AG04450 (cell line): ENCODE results near the gene SLC6A6. TPM values are rescaled to one million over a fixed set of nuclear protein-coding genes. Genes with fewer than 3 reads are reported as not detected.
A peak's percentile ranks its signal among the peaks of the same experiment; 100 is the strongest.

Experiments used
- CTCF ChIA-PET: fragments of 300-600, 350-600 bp; formaldehyde crosslinking; extraction: SDS; loops from one replicate; lab custom pipeline; 2022; ENCODE audit warnings: antibody characterized with exemption, inconsistent platforms; lab: Charles Lee
- POLR2A ChIA-PET: fragments of 350-600 bp; formaldehyde crosslinking; extraction: SDS; loops from one replicate; lab custom pipeline; 2021; ENCODE audit warnings: antibody characterized with exemption, inconsistent platforms; lab: Yijun Ruan, JAX
- DNase-seq: peaks from one replicate; pipeline ENCODE4 v3.0.0-alpha.2; 2011; ENCODE audit warnings: low read depth, low spot score
- H3K27ac ChIP-seq: one replicate; pipeline ENCODE4 v1.5.1; 2012; ENCODE audit warnings: low read depth, low read length, control low read depth
- H3K27me3 ChIP-seq: one replicate; pipeline ENCODE4 v1.6.0; 2012; ENCODE audit warnings: low read length; ENCODE audit not compliant: control insufficient read depth, insufficient read depth
- H3K4me3 ChIP-seq: 2 replicates; pipeline ENCODE4 v1.5.1; 2011; ENCODE audit warnings: mild to moderate bottlenecking, low read depth, low read length, control low read depth
- H3K9me3 ChIP-seq: 2 replicates; pipeline ENCODE4 v1.5.1; 2012; ENCODE audit warnings: low read length; ENCODE audit not compliant: control insufficient read depth, insufficient read depth
- polyA plus RNA-seq: library from polyadenylated mRNA; depleted of rRNA; stranded (reverse); fragments of >200 nt; gene quantifications from 2 replicates; pipeline ENCODE4 v1.2.3, GENCODE V29; 2011
- TF ChIP-seq, protein P1 (sequence below): IDR thresholded peaks from 2 replicates; pipeline ENCODE4 v1.5.1; 2011; ENCODE audit warnings: low read depth, low read length, control low read depth, inconsistent platforms

SLC6A6 gene
- polyA plus RNA-seq, 1 experiment: 30.8 TPM

- H3K27me3 ChIP-seq: peaks cover 8% of the 10 kb centered on the region
- CTCF ChIA-PET: no interaction called here
These were observed 27.2 kb upstream of the SLC6A6 start for GRCh38 chr3:14375192-14375591.

GRCh38 chr3:14376348-14377043, 25.9 kb upstream of the SLC6A6 start:
- no peak overlapping the region for H3K27ac ChIP-seq
- no peak for DNase-seq
- peaks cover 5% of the 10 kb centered on the region for H3K27me3 ChIP-seq
- POLR2A ChIA-PET: no interaction called here
- CTCF ChIA-PET: no interaction called here
- H3K4me3 ChIP-seq: no peak overlapping the region
- TF ChIP-seq, protein P1, sequence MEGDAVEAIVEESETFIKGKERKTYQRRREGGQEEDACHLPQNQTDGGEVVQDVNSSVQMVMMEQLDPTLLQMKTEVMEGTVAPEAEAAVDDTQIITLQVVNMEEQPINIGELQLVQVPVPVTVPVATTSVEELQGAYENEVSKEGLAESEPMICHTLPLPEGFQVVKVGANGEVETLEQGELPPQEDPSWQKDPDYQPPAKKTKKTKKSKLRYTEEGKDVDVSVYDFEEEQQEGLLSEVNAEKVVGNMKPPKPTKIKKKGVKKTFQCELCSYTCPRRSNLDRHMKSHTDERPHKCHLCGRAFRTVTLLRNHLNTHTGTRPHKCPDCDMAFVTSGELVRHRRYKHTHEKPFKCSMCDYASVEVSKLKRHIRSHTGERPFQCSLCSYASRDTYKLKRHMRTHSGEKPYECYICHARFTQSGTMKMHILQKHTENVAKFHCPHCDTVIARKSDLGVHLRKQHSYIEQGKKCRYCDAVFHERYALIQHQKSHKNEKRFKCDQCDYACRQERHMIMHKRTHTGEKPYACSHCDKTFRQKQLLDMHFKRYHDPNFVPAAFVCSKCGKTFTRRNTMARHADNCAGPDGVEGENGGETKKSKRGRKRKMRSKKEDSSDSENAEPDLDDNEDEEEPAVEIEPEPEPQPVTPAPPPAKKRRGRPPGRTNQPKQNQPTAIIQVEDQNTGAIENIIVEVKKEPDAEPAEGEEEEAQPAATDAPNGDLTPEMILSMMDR: no peak
- no peaks in the 10 kb centered on the region for H3K9me3 ChIP-seq

More at GRCh38 chr3:14375192-14375591, 27.2 kb upstream of the SLC6A6 start:
- POLR2A ChIA-PET: no interaction called here
- Histone ChIP-seq H3K27ac (no peak overlapping the region), H3K4me3 (no peak overlapping the region), H3K9me3 (no peaks in the 10 kb centered on the region)
- no peak for DNase-seq
- TF ChIP-seq, protein P1: 0 out of 2 replicates have a peak, but pooled peaks have one; percentile 1

GRCh38 chr3:14377044-14377837, 25.2 kb upstream of the SLC6A6 start:
- no peak for DNase-seq
- ChIA-PET CTCF (no interaction called here), POLR2A (no interaction called here)
- Histone ChIP-seq H3K27ac (no peak overlapping the region), H3K27me3 (peaks cover 4% of the 10 kb centered on the region), H3K4me3 (no peak overlapping the region), H3K9me3 (no peaks in the 10 kb centered on the region)
- TF ChIP-seq, protein P1: no peak

GRCh38 chr3:14377838-14378169, 24.6 kb upstream of the SLC6A6 start:
- no peak overlapping the region for H3K4me3 ChIP-seq
- H3K9me3 ChIP-seq: no peaks in the 10 kb centered on the region
- ChIA-PET CTCF (interaction anchor here (1.0 kb wide), 1 partner anchor 23 kb away, joined by 3 read pairs; no protein-coding TSS in a partner anchor), POLR2A (no interaction called here)
- H3K27ac ChIP-seq: no peak overlapping the region
- peaks cover 4% of the 10 kb centered on the region for H3K27me3 ChIP-seq
- TF ChIP-seq, protein P1: no peak
- DNase-seq: no peak

GRCh38 chr3:14378415-14378814, 24.0 kb upstream of the SLC6A6 start:
- TF ChIP-seq, protein P1: no peak

More at GRCh38 chr3:14378415-14378814, 24.0 kb upstream of the SLC6A6 start:
- H3K27ac ChIP-seq: no peak overlapping the region
- H3K9me3 ChIP-seq: no peaks in the 10 kb centered on the region
- no peak overlapping the region for H3K4me3 ChIP-seq
- POLR2A ChIA-PET: no interaction called here
- peaks cover 9% of the 10 kb centered on the region for H3K27me3 ChIP-seq
- DNase-seq: no peak
- CTCF ChIA-PET: interaction anchor here (0.5 to 1.4 kb wide), 3 partner anchors 23 to 175 kb away, joined by 3 to 4 read pairs (median 3); no protein-coding TSS in a partner anchor
